ENCODE data around the gene CD302.
"Not testable (repeated sequence)": the region's sequence is repeated elsewhere in the genome, so short reads cannot be mapped to it uniquely, and the experiment has no call there.

Gene CD302

GRCh38 chr2:159758239-159758638 lies 39.8 kb downstream of the CD302 start:
- Histone ChIP-seq H3K4me3 (ENCODE audit: low read depth in 1 of 2, low read length in 2 of 2) (no peak overlapping the region), H3K36me3 (ENCODE audit: control insufficient read depth in 1 of 2, insufficient read depth in 2 of 2, low read length in 2 of 2) (peaks cover 18 to 71% of the 10 kb centered on the region in 2 donors), H3K27me3 (ENCODE audit: control insufficient read depth in 1 of 2, insufficient read depth in 2 of 2, low read length in 2 of 2) (no peaks in the 10 kb centered on the region), H3K27ac (ENCODE audit: low read depth, low read length) (no peak overlapping the region), H3K9ac (ENCODE audit: low read depth in 1 of 2, low read length in 2 of 2) (no peak overlapping the region), H3K9me3 (ENCODE audit: control insufficient read depth in 1 of 2, low read length in 2 of 2) (no peaks in the 10 kb centered on the region), H3K4me1 (ENCODE audit: control insufficient read depth in 1 of 2, insufficient read depth in 2 of 2, low read length in 2 of 2) (no peaks in the 10 kb centered on the region)

- Histone ChIP-seq H3K27me3 (ENCODE audit: control insufficient read depth in 1 of 2, insufficient read depth in 2 of 2, low read length in 2 of 2) (no peaks in the 10 kb centered on the region), H3K4me3 (ENCODE audit: low read depth in 1 of 2, low read length in 2 of 2) (no peak overlapping the region), H3K9me3 (ENCODE audit: control insufficient read depth in 1 of 2, low read length in 2 of 2) (no peaks in the 10 kb centered on the region), H3K4me1 (ENCODE audit: control insufficient read depth in 1 of 2, insufficient read depth in 2 of 2, low read length in 2 of 2) (no peaks in the 10 kb centered on the region), H3K9ac (ENCODE audit: low read depth in 1 of 2, low read length in 2 of 2) (no peak overlapping the region), H3K36me3 (ENCODE audit: control insufficient read depth in 1 of 2, insufficient read depth in 2 of 2, low read length in 2 of 2) (peaks cover 24 to 77% of the 10 kb centered on the region in 2 donors), H3K27ac (ENCODE audit: low read depth, low read length) (no peak overlapping the region)
Observed at GRCh38 chr2:159755788-159756187, 42.2 kb downstream of the CD302 start.

- Histone ChIP-seq H3K27me3 (ENCODE audit: control insufficient read depth in 1 of 2, insufficient read depth in 2 of 2, low read length in 2 of 2) (no peaks in the 10 kb centered on the region), H3K36me3 (ENCODE audit: control insufficient read depth in 1 of 2, insufficient read depth in 2 of 2, low read length in 2 of 2) (peaks cover 17 to 70% of the 10 kb centered on the region in 2 donors), H3K4me3 (ENCODE audit: low read depth in 1 of 2, low read length in 2 of 2) (no peak overlapping the region), H3K4me1 (ENCODE audit: control insufficient read depth in 1 of 2, insufficient read depth in 2 of 2, low read length in 2 of 2) (no peaks in the 10 kb centered on the region), H3K9me3 (ENCODE audit: control insufficient read depth in 1 of 2, low read length in 2 of 2) (no peaks in the 10 kb centered on the region), H3K27ac (ENCODE audit: low read depth, low read length) (no peak overlapping the region), H3K9ac (ENCODE audit: low read depth in 1 of 2, low read length in 2 of 2) (no peak overlapping the region)
Observed at GRCh38 chr2:159755014-159755413, 43.0 kb downstream of the CD302 start.

GRCh38 chr2:159753797-159754196 lies 44.2 kb downstream of the CD302 start:
- Histone ChIP-seq H3K9me3 (ENCODE audit: control insufficient read depth in 1 of 2, low read length in 2 of 2) (no peaks in the 10 kb centered on the region), H3K4me3 (ENCODE audit: low read depth in 1 of 2, low read length in 2 of 2) (no peak overlapping the region), H3K27ac (ENCODE audit: low read depth, low read length) (no peak overlapping the region), H3K9ac (ENCODE audit: low read depth in 1 of 2, low read length in 2 of 2) (no peak overlapping the region), H3K4me1 (ENCODE audit: control insufficient read depth in 1 of 2, insufficient read depth in 2 of 2, low read length in 2 of 2) (no peaks in the 10 kb centered on the region), H3K36me3 (ENCODE audit: control insufficient read depth in 1 of 2, insufficient read depth in 2 of 2, low read length in 2 of 2) (peaks cover 10 to 68% of the 10 kb centered on the region in 2 donors), H3K27me3 (ENCODE audit: control insufficient read depth in 1 of 2, insufficient read depth in 2 of 2, low read length in 2 of 2) (no peaks in the 10 kb centered on the region)

GRCh38 chr2:159750873-159751272 lies 47.1 kb downstream of the CD302 start:
- peaks cover 16 to 74% of the 10 kb centered on the region in 2 donors for H3K36me3 ChIP-seq (ENCODE audit: control insufficient read depth in 1 of 2, insufficient read depth in 2 of 2, low read length in 2 of 2)
- no peak overlapping the region for H3K4me3 ChIP-seq (ENCODE audit: low read depth in 1 of 2, low read length in 2 of 2)
- H3K27me3 ChIP-seq (ENCODE audit: control insufficient read depth in 1 of 2, insufficient read depth in 2 of 2, low read length in 2 of 2): no peaks in the 10 kb centered on the region
- H3K9me3 ChIP-seq (ENCODE audit: control insufficient read depth in 1 of 2, low read length in 2 of 2): no peaks in the 10 kb centered on the region
- H3K27ac ChIP-seq (ENCODE audit: low read depth, low read length): no peak overlapping the region
- H3K4me1 ChIP-seq (ENCODE audit: control insufficient read depth in 1 of 2, insufficient read depth in 2 of 2, low read length in 2 of 2): no peaks in the 10 kb centered on the region
- H3K9ac ChIP-seq (ENCODE audit: low read depth in 1 of 2, low read length in 2 of 2): no peak overlapping the region

- Histone ChIP-seq H3K4me1 (ENCODE audit: control insufficient read depth in 1 of 2, insufficient read depth in 2 of 2, low read length in 2 of 2) (no peaks in the 10 kb centered on the region), H3K27me3 (ENCODE audit: control insufficient read depth in 1 of 2, insufficient read depth in 2 of 2, low read length in 2 of 2) (no peaks in the 10 kb centered on the region), H3K27ac (ENCODE audit: low read depth, low read length) (no peak overlapping the region), H3K4me3 (ENCODE audit: low read depth in 1 of 2, low read length in 2 of 2) (no peak overlapping the region), H3K9me3 (ENCODE audit: control insufficient read depth in 1 of 2, low read length in 2 of 2) (no peaks in the 10 kb centered on the region), H3K36me3 (ENCODE audit: control insufficient read depth in 1 of 2, insufficient read depth in 2 of 2, low read length in 2 of 2) (peaks cover 20 to 71% of the 10 kb centered on the region in 2 donors), H3K9ac (ENCODE audit: low read depth in 1 of 2, low read length in 2 of 2) (no peak overlapping the region)
Observed at GRCh38 chr2:159748089-159748488, 49.9 kb downstream of the CD302 start.

GRCh38 chr2:159745237-159745636 lies 52.8 kb downstream of the CD302 start:
- not testable (repeated sequence) for H3K9me3 ChIP-seq (ENCODE audit: control insufficient read depth in 1 of 2, low read length in 2 of 2); H3K27ac ChIP-seq (ENCODE audit: low read depth, low read length); H3K4me3 ChIP-seq (ENCODE audit: low read depth in 1 of 2, low read length in 2 of 2); H3K4me1 ChIP-seq (ENCODE audit: control insufficient read depth in 1 of 2, insufficient read depth in 2 of 2, low read length in 2 of 2); H3K27me3 ChIP-seq (ENCODE audit: control insufficient read depth in 1 of 2, insufficient read depth in 2 of 2, low read length in 2 of 2); H3K9ac ChIP-seq (ENCODE audit: low read depth in 1 of 2, low read length in 2 of 2)
- peaks cover 15 to 62% of the 10 kb centered on the region in 2 donors for H3K36me3 ChIP-seq (ENCODE audit: control insufficient read depth in 1 of 2, insufficient read depth in 2 of 2, low read length in 2 of 2)

- peaks cover 15 to 57% of the 10 kb centered on the region in 2 donors for H3K36me3 ChIP-seq (ENCODE audit: control insufficient read depth in 1 of 2, insufficient read depth in 2 of 2, low read length in 2 of 2)
- no peak overlapping the region for H3K27ac ChIP-seq (ENCODE audit: low read depth, low read length)
- no peak overlapping the region for H3K9ac ChIP-seq (ENCODE audit: low read depth in 1 of 2, low read length in 2 of 2)
- H3K4me1 ChIP-seq (ENCODE audit: control insufficient read depth in 1 of 2, insufficient read depth in 2 of 2, low read length in 2 of 2): no peaks in the 10 kb centered on the region
- H3K9me3 ChIP-seq (ENCODE audit: control insufficient read depth in 1 of 2, low read length in 2 of 2): no peaks in the 10 kb centered on the region
- no peak overlapping the region for H3K4me3 ChIP-seq (ENCODE audit: low read depth in 1 of 2, low read length in 2 of 2)
- H3K27me3 ChIP-seq (ENCODE audit: control insufficient read depth in 1 of 2, insufficient read depth in 2 of 2, low read length in 2 of 2): no peaks in the 10 kb centered on the region
Observed at GRCh38 chr2:159744363-159744762, 53.6 kb downstream of the CD302 start.

GRCh38 chr2:159742846-159743245 lies 55.2 kb downstream of the CD302 start:
- Histone ChIP-seq H3K27me3 (ENCODE audit: control insufficient read depth in 1 of 2, insufficient read depth in 2 of 2, low read length in 2 of 2) (no peaks in the 10 kb centered on the region), H3K27ac (ENCODE audit: low read depth, low read length) (no peak overlapping the region), H3K9me3 (ENCODE audit: control insufficient read depth in 1 of 2, low read length in 2 of 2) (no peaks in the 10 kb centered on the region), H3K36me3 (ENCODE audit: control insufficient read depth in 1 of 2, insufficient read depth in 2 of 2, low read length in 2 of 2) (peaks cover 16 to 58% of the 10 kb centered on the region in 2 donors), H3K4me1 (ENCODE audit: control insufficient read depth in 1 of 2, insufficient read depth in 2 of 2, low read length in 2 of 2) (no peaks in the 10 kb centered on the region), H3K4me3 (ENCODE audit: low read depth in 1 of 2, low read length in 2 of 2) (no peak overlapping the region), H3K9ac (ENCODE audit: low read depth in 1 of 2, low read length in 2 of 2) (no peak overlapping the region)

- Histone ChIP-seq H3K27me3 (ENCODE audit: control insufficient read depth in 1 of 2, insufficient read depth in 2 of 2, low read length in 2 of 2) (no peaks in the 10 kb centered on the region), H3K36me3 (ENCODE audit: control insufficient read depth in 1 of 2, insufficient read depth in 2 of 2, low read length in 2 of 2) (peaks cover 18 to 50% of the 10 kb centered on the region in 2 donors)
Observed at GRCh38 chr2:159738509-159739390, 59.3 kb downstream of the CD302 start.

More at GRCh38 chr2:159738509-159739390, 59.3 kb downstream of the CD302 start:
- H3K4me3 ChIP-seq (ENCODE audit: low read depth in 1 of 2, low read length in 2 of 2): no peak overlapping the region
- H3K9ac ChIP-seq (ENCODE audit: low read depth in 1 of 2, low read length in 2 of 2): no peak overlapping the region
- H3K9me3 ChIP-seq (ENCODE audit: control insufficient read depth in 1 of 2, low read length in 2 of 2): no peaks in the 10 kb centered on the region
- H3K4me1 ChIP-seq (ENCODE audit: control insufficient read depth in 1 of 2, insufficient read depth in 2 of 2, low read length in 2 of 2): no peaks in the 10 kb centered on the region
- no peak overlapping the region for H3K27ac ChIP-seq (ENCODE audit: low read depth, low read length)

Measured in duodenal mucosa (tissue), 2 donors.